HG02885 (cell line): ENCODE measurements around the gene RTL5.
A peak's percentile ranks its signal among the peaks of the same experiment; 100 is the strongest.

Experiments used
- ATAC-seq: cut with Tn5 transposase; IDR thresholded peaks from one replicate; pipeline ENCODE4 v1.9.1; 2021; ENCODE audit warnings: mild to moderate bottlenecking; ENCODE audit not compliant: unreplicated experiment, poor library complexity

RTL5 gene

GRCh38 chrX:72130762-72131250 is 909 bp downstream of the RTL5 start:
- no peak for ATAC-seq

GRCh38 chrX:72130156-72130761 is 1.5 kb downstream of the RTL5 start:
- no peak for ATAC-seq

GRCh38 chrX:72129661-72130060 is 2.1 kb downstream of the RTL5 start:
- no peak for ATAC-seq

GRCh38 chrX:72128881-72129280 is 2.8 kb downstream of the RTL5 start:
- ATAC-seq: no peak

- ATAC-seq: no peak
Measured at GRCh38 chrX:72128183-72128834, 3.4 kb downstream of the RTL5 start.

- no peak for ATAC-seq
Measured at GRCh38 chrX:72127332-72127731, 4.4 kb downstream of the RTL5 start.

GRCh38 chrX:72126539-72127140 is 5.1 kb downstream of the RTL5 start:
- peak; percentile 81 for ATAC-seq

GRCh38 chrX:72126048-72126415 is 5.7 kb downstream of the RTL5 start:
- no peak for ATAC-seq

GRCh38 chrX:72125331-72126047 is 6.2 kb downstream of the RTL5 start:
- ATAC-seq: no peak

GRCh38 chrX:72124540-72125201 is 7.0 kb downstream of the RTL5 start:
- no peak for ATAC-seq

GRCh38 chrX:72123471-72124185 is 8.1 kb downstream of the RTL5 start:
- ATAC-seq: no peak

GRCh38 chrX:72122621-72123337 is 8.9 kb downstream of the RTL5 start:
- no peak for ATAC-seq

GRCh38 chrX:72121383-72121782 is 10.3 kb downstream of the RTL5 start:
- peak; percentile 53 for ATAC-seq

- no peak for ATAC-seq
Measured at GRCh38 chrX:72120837-72121236, 10.9 kb downstream of the RTL5 start.

- ATAC-seq: no peak
Measured at GRCh38 chrX:72117636-72118210, 14.0 kb downstream of the RTL5 start.

GRCh38 chrX:72115380-72115779 is 16.3 kb downstream of the RTL5 start:
- ATAC-seq: no peak

GRCh38 chrX:72114807-72115206 is 16.9 kb downstream of the RTL5 start:
- ATAC-seq: no peak

- ATAC-seq: no peak
Measured at GRCh38 chrX:72114306-72114705, 17.4 kb downstream of the RTL5 start.

- no peak for ATAC-seq
Measured at GRCh38 chrX:72113461-72113860, 18.3 kb downstream of the RTL5 start.
